HEK293 (cell line): Measurements from ENCODE around the gene NCCRP1.

Source experiments
- CTCF ChIA-PET: fragments of 350-600 bp; formaldehyde crosslinking; extraction: SDS; loops from one replicate; lab custom pipeline; 2021; ENCODE audit warnings: antibody characterized with exemption; lab: Yijun Ruan, JAX
- POLR2A ChIA-PET: fragments of 300-600 bp; formaldehyde crosslinking; extraction: SDS; loops from one replicate; lab custom pipeline; 2020; ENCODE audit warnings: antibody characterized with exemption, inconsistent platforms; lab: Yijun Ruan, JAX
- H3K27ac ChIP-seq: fragments of 200-500 bp; sonication (Bioruptor generic); 2 replicates; pipeline ENCODE4 v1.5.1; 2014; ENCODE audit warnings: low read depth, low read length, control low read depth, inconsistent platforms; ENCODE audit errors: extremely low read depth
- H3K36me3 ChIP-seq, 2 experiments: fragments of 200-500 bp in 1 of 2; sonication (Bioruptor generic) in 1 of 2; 1 replicate in 1 of 2; 2 replicates in 1 of 2; pipeline ENCODE4 v1.5.1; 2014 to 2017; ENCODE audit warnings: inconsistent platforms in 2 of 2, low read length in 2 of 2; ENCODE audit not compliant: control insufficient read depth in 2 of 2, insufficient read depth in 1 of 2
- H3K4me1 ChIP-seq: fragments of 200-500 bp; sonication (Bioruptor generic); 2 replicates; pipeline ENCODE4 v1.5.1; 2014; ENCODE audit warnings: mild to moderate bottlenecking, low read length, inconsistent platforms; ENCODE audit not compliant: control insufficient read depth, insufficient read depth
- H3K4me3 ChIP-seq: 2 replicates; pipeline ENCODE4 v1.5.1; 2011; ENCODE audit warnings: low read depth, mild to moderate bottlenecking, control low read depth, low read length, moderate library complexity
- H3K9me3 ChIP-seq: fragments of 200-500 bp; sonication (Bioruptor generic); 2 replicates; pipeline ENCODE4 v1.5.1; 2014; ENCODE audit warnings: low read depth, low read length, inconsistent platforms; ENCODE audit not compliant: control insufficient read depth, insufficient read depth
- EGR2 ChIP-seq: fragments of 450-650 bp; formaldehyde crosslinking; IDR thresholded peaks from 2 replicates; pipeline ENCODE4 v1.5.1; 2016; ENCODE audit warnings: low read depth, missing biosample characterization, missing genetic modification characterization
- GLIS1 ChIP-seq: fragments of 450-650 bp; formaldehyde crosslinking; IDR thresholded peaks from 2 replicates; pipeline ENCODE4 v1.5.1; 2016; ENCODE audit warnings: missing biosample characterization, missing genetic modification characterization
- HOXC10 ChIP-seq: sonication (generic); formaldehyde crosslinking; IDR thresholded peaks from 2 replicates; pipeline ENCODE4 v1.8.1; 2023; ENCODE audit warnings: mild to moderate bottlenecking, missing genetic modification reagents
- KLF1 ChIP-seq: fragments of 450-650 bp; formaldehyde crosslinking; IDR thresholded peaks from 2 replicates; pipeline ENCODE4 v1.5.1; 2016; ENCODE audit warnings: missing biosample characterization, missing genetic modification characterization
- KLF10 ChIP-seq: fragments of 450-650 bp; IDR thresholded peaks from 2 replicates; pipeline ENCODE4 v1.5.1; 2018; ENCODE audit warnings: missing biosample characterization, mild to moderate bottlenecking, missing genetic modification characterization
- KLF8 ChIP-seq: fragments of 450-650 bp; formaldehyde crosslinking; IDR thresholded peaks from 2 replicates; pipeline ENCODE4 v1.5.1; 2016; ENCODE audit warnings: missing biosample characterization, missing genetic modification characterization
- SETDB1 ChIP-seq: IDR thresholded peaks from one replicate; pipeline ENCODE4 v1.6.1; 2017; ENCODE audit warnings: mild to moderate bottlenecking, low read length, moderate library complexity, mixed read lengths; ENCODE audit not compliant: insufficient read length
- SP2 ChIP-seq: fragments of 450-650 bp; formaldehyde crosslinking; IDR thresholded peaks from 2 replicates; pipeline ENCODE4 v1.5.1; 2016; ENCODE audit warnings: missing biosample characterization, missing genetic modification characterization
- TCF7L2 ChIP-seq: IDR thresholded peaks from 2 replicates; pipeline ENCODE4 v1.6.1; 2011; ENCODE audit warnings: low read depth, mild to moderate bottlenecking, inconsistent platforms, low read length, moderate library complexity, borderline replicate concordance
- ZBTB17 ChIP-seq: fragments of 450-650 bp; formaldehyde crosslinking; IDR thresholded peaks from 2 replicates; pipeline ENCODE4 v1.5.1; 2016; ENCODE audit warnings: missing biosample characterization, missing genetic modification characterization
- ZFHX2 ChIP-seq: fragments of 450-650 bp; formaldehyde crosslinking; conservative IDR thresholded peaks from 2 replicates; pipeline ENCODE4 v1.5.1; 2016; ENCODE audit warnings: missing biosample characterization, missing genetic modification characterization
- ZFP41 ChIP-seq: fragments of 450-650 bp; formaldehyde crosslinking; IDR thresholded peaks from 2 replicates; pipeline ENCODE4 v1.5.1; 2016; ENCODE audit warnings: missing biosample characterization, missing genetic modification characterization, borderline replicate concordance
- ZIC2 ChIP-seq: fragments of 450-650 bp; formaldehyde crosslinking; IDR thresholded peaks from 2 replicates; pipeline ENCODE4 v1.5.1; 2016; ENCODE audit warnings: missing biosample characterization, missing genetic modification characterization
- ZNF146 ChIP-seq: fragments of 450-650 bp; formaldehyde crosslinking; IDR thresholded peaks from 2 replicates; pipeline ENCODE4 v1.5.1; 2016; ENCODE audit warnings: missing biosample characterization, missing genetic modification characterization
- ZNF23 ChIP-seq: fragments of 450-650 bp; formaldehyde crosslinking; IDR thresholded peaks from 2 replicates; pipeline ENCODE4 v1.5.1; 2016; ENCODE audit warnings: missing biosample characterization, missing genetic modification characterization, borderline replicate concordance
- ZNF248 ChIP-seq: fragments of 450-650 bp; formaldehyde crosslinking; IDR thresholded peaks from 2 replicates; pipeline ENCODE4 v1.5.1; 2017; ENCODE audit warnings: missing biosample characterization, missing genetic modification characterization
- ZNF354C ChIP-seq: fragments of 450-650 bp; formaldehyde crosslinking; IDR thresholded peaks from 2 replicates; pipeline ENCODE4 v1.5.1; 2016; ENCODE audit warnings: missing biosample characterization, missing genetic modification characterization, low read depth, borderline replicate concordance
- ZNF366 ChIP-seq: fragments of 450-650 bp; formaldehyde crosslinking; conservative IDR thresholded peaks from 2 replicates; pipeline ENCODE4 v1.5.1; 2016; ENCODE audit warnings: missing biosample characterization, missing genetic modification characterization
- ZNF404 ChIP-seq: fragments of 450-650 bp; formaldehyde crosslinking; IDR thresholded peaks from 2 replicates; pipeline ENCODE4 v1.5.1; 2017; ENCODE audit warnings: missing biosample characterization, missing genetic modification characterization
- ZNF416 ChIP-seq: fragments of 450-650 bp; formaldehyde crosslinking; IDR thresholded peaks from 2 replicates; pipeline ENCODE4 v1.5.1; 2016; ENCODE audit warnings: missing biosample characterization, missing genetic modification characterization
- TF ChIP-seq, protein P1 (sequence below): fragments of 450-650 bp; formaldehyde crosslinking; optimal IDR thresholded peaks from 2 replicates; pipeline ENCODE3; 2016; ENCODE audit warnings: missing biosample characterization, mild to moderate bottlenecking, missing genetic modification characterization
- TF ChIP-seq, protein P2 (sequence below): fragments of 450-650 bp; formaldehyde crosslinking; IDR thresholded peaks from 2 replicates; pipeline ENCODE4 v1.5.1; 2017; ENCODE audit warnings: missing biosample characterization, missing genetic modification characterization
- TF ChIP-seq, protein P3 (sequence below): fragments of 450-650 bp; formaldehyde crosslinking; IDR thresholded peaks from 2 replicates; pipeline ENCODE4 v1.5.1; 2016; ENCODE audit warnings: missing biosample characterization, missing genetic modification characterization, low read depth
- TF ChIP-seq, protein P4 (sequence below): fragments of 450-650 bp; formaldehyde crosslinking; IDR thresholded peaks from 2 replicates; pipeline ENCODE4 v1.5.1; 2016; ENCODE audit warnings: missing biosample characterization, missing genetic modification characterization
- TF ChIP-seq, protein P5 (sequence below): fragments of 450-650 bp; formaldehyde crosslinking; IDR thresholded peaks from 2 replicates; pipeline ENCODE4 v1.5.1; 2016; ENCODE audit warnings: missing biosample characterization, missing genetic modification characterization
- TF ChIP-seq, protein P6 (sequence below): fragments of 450-650 bp; formaldehyde crosslinking; IDR thresholded peaks from 2 replicates; pipeline ENCODE4 v1.5.1; 2017; ENCODE audit warnings: missing biosample characterization, mild to moderate bottlenecking, missing genetic modification characterization, moderate library complexity

Gene NCCRP1

DNA sequence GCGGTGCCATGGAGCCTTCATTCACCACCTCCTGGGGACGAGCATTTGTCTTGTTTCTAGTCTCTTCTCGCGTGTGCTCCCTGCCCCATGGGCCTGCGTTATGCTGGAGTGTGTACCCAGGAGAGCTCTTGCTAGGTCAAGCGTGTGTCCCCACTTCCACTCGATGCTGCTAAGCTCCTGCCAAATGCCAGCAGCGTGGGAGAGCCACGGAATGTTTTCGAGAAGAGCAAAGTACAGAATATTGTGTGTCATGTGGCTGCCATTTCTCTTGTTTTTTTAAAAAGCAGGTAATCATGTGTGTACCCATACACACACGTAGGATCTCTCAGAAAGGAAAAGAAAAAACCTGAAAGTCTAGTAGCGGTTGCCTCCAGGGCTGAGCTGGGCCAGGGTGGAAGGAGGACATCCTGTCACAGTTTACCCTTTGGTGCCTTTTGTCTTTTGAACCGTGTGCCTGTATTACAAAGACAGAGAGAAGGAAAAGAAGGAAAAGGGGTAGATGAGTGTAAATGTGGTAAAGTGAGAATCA lies 42.6 kb upstream of the NCCRP1 start:
- Histone ChIP-seq H3K4me1 (peaks cover 20% of the 10 kb centered on the region), H3K4me3 (no peak overlapping the region), H3K9me3 (peaks cover under 1% of the 10 kb centered on the region), H3K36me3 (peaks cover 4 to 6% of the 10 kb centered on the region in 2 experiments; a peak in 2 of 3 replicates), H3K27ac (peak overlapping the region; percentile 30; the same call in 1 of the 2 replicates)
- POLR2A ChIA-PET: interaction anchor here (0.8 kb wide), 1 partner anchor 21 kb away, joined by 3 read pairs; no protein-coding TSS in a partner anchor
- TF ChIP-seq ZNF146 (tag by site-specific recombination) (no peak), KLF8 (no peak), ZNF366 (tag by site-specific recombination) (peak; percentile 12; the same call in 1 of the 2 replicates)
- CTCF ChIA-PET: interaction anchor here (0.6 to 2.1 kb wide), 8 partner anchors 14 to 192 kb away, joined by 3 to 6 read pairs (median 4); no protein-coding TSS in a partner anchor

DNA sequence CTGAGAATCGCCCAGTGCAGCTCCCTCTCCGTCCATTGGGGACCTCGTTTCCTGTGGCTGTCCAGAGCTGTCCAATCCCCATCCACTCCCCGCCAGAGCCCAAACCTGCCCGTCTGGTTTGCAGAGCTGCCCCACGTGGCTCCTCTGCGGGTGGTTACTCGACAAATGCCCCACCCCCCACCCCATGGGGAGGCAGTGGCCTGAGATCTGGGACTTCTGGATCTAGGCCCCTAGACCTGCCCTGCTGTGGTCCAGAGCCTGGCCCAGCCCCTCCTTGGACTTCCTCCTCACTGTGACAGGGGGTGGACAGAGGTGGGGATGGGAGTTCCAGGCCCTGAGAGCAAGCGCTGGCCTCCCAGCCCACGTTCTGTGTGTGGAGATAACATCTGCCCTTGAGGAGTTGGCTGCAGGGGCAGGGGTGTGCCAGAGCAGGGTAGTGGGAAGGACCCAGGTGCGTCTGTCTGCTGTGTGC lies 42.1 kb upstream of the NCCRP1 start:
- peaks cover 3 to 6% of the 10 kb centered on the region in 2 experiments; a peak in 2 of 3 replicates for H3K36me3 ChIP-seq
- peaks cover 20% of the 10 kb centered on the region for H3K4me1 ChIP-seq
- H3K27ac ChIP-seq: no peak overlapping the region
- ChIA-PET POLR2A (no interaction called here), CTCF (interaction anchor here (0.6 to 2.1 kb wide), 8 partner anchors 14 to 192 kb away, joined by 3 to 6 read pairs (median 4); no protein-coding TSS in a partner anchor)
- no peak overlapping the region for H3K4me3 ChIP-seq
- no peaks in the 10 kb centered on the region for H3K9me3 ChIP-seq
- no peak for TF ChIP-seq TCF7L2
- TF ChIP-seq, protein P1, sequence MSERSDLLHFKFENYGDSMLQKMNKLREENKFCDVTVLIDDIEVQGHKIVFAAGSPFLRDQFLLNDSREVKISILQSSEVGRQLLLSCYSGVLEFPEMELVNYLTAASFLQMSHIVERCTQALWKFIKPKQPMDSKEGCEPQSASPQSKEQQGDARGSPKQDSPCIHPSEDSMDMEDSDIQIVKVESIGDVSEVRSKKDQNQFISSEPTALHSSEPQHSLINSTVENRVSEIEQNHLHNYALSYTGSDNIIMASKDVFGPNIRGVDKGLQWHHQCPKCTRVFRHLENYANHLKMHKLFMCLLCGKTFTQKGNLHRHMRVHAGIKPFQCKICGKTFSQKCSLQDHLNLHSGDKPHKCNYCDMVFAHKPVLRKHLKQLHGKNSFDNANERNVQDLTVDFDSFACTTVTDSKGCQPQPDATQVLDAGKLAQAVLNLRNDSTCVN (tag by site-specific recombination): no peak
- no peak for TF ChIP-seq KLF1 (tag by site-specific recombination)
- peak; percentile 92 for TF ChIP-seq ZFHX2
- no peak for TF ChIP-seq ZBTB17 (tag by site-specific recombination)
- TF ChIP-seq, protein P2, sequence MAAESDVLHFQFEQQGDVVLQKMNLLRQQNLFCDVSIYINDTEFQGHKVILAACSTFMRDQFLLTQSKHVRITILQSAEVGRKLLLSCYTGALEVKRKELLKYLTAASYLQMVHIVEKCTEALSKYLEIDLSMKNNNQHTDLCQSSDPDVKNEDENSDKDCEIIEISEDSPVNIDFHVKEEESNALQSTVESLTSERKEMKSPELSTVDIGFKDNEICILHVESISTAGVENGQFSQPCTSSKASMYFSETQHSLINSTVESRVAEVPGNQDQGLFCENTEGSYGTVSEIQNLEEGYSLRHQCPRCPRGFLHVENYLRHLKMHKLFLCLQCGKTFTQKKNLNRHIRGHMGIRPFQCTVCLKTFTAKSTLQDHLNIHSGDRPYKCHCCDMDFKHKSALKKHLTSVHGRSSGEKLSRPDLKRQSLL: no peak
- no peak for TF ChIP-seq HOXC10 (CRISPR knock-in tag)
- TF ChIP-seq SETDB1: no peak
- TF ChIP-seq ZNF404 (tag by site-specific recombination): no peak
- TF ChIP-seq, protein P3, sequence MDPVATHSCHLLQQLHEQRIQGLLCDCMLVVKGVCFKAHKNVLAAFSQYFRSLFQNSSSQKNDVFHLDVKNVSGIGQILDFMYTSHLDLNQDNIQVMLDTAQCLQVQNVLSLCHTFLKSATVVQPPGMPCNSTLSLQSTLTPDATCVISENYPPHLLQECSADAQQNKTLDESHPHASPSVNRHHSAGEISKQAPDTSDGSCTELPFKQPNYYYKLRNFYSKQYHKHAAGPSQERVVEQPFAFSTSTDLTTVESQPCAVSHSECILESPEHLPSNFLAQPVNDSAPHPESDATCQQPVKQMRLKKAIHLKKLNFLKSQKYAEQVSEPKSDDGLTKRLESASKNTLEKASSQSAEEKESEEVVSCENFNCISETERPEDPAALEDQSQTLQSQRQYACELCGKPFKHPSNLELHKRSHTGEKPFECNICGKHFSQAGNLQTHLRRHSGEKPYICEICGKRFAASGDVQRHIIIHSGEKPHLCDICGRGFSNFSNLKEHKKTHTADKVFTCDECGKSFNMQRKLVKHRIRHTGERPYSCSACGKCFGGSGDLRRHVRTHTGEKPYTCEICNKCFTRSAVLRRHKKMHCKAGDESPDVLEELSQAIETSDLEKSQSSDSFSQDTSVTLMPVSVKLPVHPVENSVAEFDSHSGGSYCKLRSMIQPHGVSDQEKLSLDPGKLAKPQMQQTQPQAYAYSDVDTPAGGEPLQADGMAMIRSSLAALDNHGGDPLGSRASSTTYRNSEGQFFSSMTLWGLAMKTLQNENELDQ (tag by site-specific recombination): no peak
- TF ChIP-seq GLIS1: peak; percentile 92
- TF ChIP-seq, protein P4, sequence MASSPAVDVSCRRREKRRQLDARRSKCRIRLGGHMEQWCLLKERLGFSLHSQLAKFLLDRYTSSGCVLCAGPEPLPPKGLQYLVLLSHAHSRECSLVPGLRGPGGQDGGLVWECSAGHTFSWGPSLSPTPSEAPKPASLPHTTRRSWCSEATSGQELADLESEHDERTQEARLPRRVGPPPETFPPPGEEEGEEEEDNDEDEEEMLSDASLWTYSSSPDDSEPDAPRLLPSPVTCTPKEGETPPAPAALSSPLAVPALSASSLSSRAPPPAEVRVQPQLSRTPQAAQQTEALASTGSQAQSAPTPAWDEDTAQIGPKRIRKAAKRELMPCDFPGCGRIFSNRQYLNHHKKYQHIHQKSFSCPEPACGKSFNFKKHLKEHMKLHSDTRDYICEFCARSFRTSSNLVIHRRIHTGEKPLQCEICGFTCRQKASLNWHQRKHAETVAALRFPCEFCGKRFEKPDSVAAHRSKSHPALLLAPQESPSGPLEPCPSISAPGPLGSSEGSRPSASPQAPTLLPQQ (tag by site-specific recombination): no peak
- TF ChIP-seq ZNF416 (tag by site-specific recombination): no peak
- peak; percentile 97 for TF ChIP-seq EGR2 (tag by site-specific recombination)
- TF ChIP-seq KLF10 (tag by site-specific recombination): no peak
- TF ChIP-seq, protein P5, sequence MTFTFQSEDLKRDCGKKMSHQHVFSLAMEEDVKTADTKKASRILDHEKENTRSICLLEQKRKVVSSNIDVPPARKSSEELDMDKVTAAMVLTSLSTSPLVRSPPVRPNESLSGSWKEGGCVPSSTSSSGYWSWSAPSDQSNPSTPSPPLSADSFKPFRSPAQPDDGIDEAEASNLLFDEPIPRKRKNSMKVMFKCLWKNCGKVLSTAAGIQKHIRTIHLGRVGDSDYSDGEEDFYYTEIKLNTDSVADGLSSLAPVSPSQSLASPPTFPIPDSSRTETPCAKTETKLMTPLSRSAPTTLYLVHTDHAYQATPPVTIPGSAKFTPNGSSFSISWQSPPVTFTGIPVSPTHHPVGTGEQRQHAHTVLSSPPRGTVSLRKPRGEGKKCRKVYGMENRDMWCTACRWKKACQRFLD (tag by site-specific recombination): no peak
- no peak for TF ChIP-seq ZFP41 (tag by site-specific recombination)
- no peak for TF ChIP-seq ZNF354C
- TF ChIP-seq ZNF23 (tag by site-specific recombination): no peak
- TF ChIP-seq ZIC2 (tag by site-specific recombination): peak; percentile 57
- peak; percentile 42 for TF ChIP-seq SP2 (tag by site-specific recombination)
- TF ChIP-seq, protein P6, sequence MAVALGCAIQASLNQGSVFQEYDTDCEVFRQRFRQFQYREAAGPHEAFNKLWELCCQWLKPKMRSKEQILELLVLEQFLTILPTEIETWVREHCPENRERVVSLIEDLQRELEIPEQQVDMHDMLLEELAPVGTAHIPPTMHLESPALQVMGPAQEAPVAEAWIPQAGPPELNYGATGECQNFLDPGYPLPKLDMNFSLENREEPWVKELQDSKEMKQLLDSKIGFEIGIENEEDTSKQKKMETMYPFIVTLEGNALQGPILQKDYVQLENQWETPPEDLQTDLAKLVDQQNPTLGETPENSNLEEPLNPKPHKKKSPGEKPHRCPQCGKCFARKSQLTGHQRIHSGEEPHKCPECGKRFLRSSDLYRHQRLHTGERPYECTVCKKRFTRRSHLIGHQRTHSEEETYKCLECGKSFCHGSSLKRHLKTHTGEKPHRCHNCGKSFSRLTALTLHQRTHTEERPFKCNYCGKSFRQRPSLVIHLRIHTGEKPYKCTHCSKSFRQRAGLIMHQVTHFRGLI (tag by site-specific recombination): no peak; the same call in 1 of the 2 replicates
- TF ChIP-seq ZNF248 (tag by site-specific recombination): no peak
